SHP77 (cell line): Measurements from ENCODE around the gene NME7.
"Not testable (repeated sequence)": the region's sequence is repeated elsewhere in the genome, so short reads cannot be mapped to it uniquely, and the experiment has no call there.

Source experiments
- DNase-seq, 2 experiments: peaks; one replicate each; lab custom pipeline; 2025; lab: John Stamatoyannopoulos, UW

Gene NME7

GRCh38 chr1:169342096-169342495 is 25.5 kb downstream of the NME7 start:
- DNase-seq = not testable (repeated sequence)

GRCh38 chr1:169340882-169341281 is 26.7 kb downstream of the NME7 start:
- no peak for DNase-seq

- no peak for DNase-seq
Measured at GRCh38 chr1:169339773-169340172, 27.8 kb downstream of the NME7 start.

GRCh38 chr1:169338617-169339016 is 29.0 kb downstream of the NME7 start:
- no peak for DNase-seq

DNA sequence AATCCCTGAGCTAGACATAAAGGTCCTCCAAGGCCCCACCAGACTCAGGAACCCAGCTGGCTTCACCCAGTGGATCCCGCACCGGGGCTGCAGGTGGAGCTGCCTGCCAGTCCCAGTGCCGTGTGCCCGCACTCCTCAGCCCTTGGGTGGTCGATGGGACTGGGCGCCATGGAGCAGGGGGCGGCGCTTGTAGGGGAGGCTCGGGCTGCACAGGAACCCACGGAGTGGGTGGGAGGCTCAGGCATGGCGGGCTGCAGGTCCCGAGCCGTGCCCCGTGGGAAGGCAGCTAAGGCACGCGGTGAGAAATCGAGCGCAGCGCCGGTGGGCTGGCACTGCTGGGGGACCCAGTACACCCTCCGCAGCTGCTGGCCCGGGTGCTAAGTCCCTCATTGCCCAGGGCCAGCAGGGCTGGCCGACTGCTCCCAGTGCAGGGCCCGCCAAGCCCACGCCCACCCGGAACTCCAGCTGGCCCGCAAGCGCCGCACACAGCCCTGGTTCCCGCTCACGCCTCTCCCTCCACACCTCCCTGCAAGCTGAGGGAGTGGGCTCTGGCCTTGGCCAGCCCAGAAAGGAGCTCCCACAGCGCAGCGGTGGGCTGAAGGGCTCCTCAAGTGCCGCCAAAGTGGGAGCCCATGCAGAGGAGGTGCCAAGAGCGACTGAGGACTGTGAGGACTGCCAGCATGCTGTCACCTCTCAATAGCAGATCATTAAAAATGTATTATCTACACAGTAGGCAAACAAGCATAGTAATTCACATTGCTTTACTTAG is 30.5 kb downstream of the NME7 start:
- DNase-seq = not testable (repeated sequence)

- not testable (repeated sequence) for DNase-seq
Measured at GRCh38 chr1:169334727-169335126, 32.9 kb downstream of the NME7 start.

DNA sequence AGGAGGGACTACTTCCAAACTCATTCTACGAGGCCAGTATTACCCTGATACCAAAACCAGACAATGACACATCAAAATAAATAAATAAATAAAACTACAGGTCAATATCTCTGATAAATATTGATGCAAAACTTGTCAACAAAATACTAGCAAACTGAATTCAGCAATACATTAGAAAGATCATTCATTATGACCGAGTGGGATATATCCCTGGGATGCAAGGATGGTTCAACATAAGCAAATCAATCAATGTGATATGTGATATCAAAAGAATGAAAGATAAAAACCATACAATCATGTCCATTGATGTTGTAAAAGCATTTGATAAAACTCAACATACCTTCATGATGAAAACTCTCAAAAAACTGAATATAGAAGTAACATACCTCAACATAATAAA is 36.7 kb downstream of the NME7 start:
- no peak for DNase-seq

GRCh38 chr1:169329383-169329782 is 38.2 kb downstream of the NME7 start:
- no peak for DNase-seq

DNA sequence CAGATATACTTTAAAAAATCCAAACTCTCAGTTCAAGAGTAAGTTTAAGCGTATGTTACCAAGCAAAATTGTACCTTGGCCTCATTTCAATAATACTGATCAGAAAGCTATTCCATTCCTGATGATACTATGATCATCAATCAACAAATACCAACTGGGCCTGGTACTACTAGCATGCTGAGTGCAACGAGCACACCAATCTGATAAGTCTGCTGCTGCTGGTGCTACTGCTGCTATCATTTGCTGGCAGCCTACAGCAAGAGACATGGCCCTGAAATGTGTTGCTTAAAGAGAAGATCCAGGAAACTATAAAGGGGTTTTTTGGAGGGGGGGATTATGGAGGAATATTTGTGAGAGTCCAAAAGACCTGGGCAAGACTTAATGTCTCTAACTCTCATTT is 39.7 kb downstream of the NME7 start:
- no peak for DNase-seq

DNA sequence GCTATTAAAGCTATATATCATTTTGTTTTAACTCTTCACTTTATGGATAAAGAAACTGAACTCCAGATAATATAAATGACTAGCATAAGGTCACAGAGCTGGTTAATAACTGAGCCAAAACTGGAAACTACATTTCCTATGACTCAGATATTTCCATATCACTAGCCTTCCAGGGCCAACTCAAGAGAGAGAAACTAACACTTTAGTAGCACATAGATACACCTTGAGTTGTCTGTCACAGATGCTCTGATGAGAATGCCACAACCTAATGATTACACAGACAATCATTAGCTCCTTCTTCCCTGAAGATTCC is 40.7 kb downstream of the NME7 start:
- no peak for DNase-seq

- DNase-seq = no peak
Measured at GRCh38 chr1:169326261-169326955, 41.2 kb downstream of the NME7 start.

- no peak for DNase-seq
Measured at GRCh38 chr1:169325117-169325516, 42.5 kb downstream of the NME7 start.

GRCh38 chr1:169322138-169322537 is 45.5 kb downstream of the NME7 start:
- no peak for DNase-seq

DNA sequence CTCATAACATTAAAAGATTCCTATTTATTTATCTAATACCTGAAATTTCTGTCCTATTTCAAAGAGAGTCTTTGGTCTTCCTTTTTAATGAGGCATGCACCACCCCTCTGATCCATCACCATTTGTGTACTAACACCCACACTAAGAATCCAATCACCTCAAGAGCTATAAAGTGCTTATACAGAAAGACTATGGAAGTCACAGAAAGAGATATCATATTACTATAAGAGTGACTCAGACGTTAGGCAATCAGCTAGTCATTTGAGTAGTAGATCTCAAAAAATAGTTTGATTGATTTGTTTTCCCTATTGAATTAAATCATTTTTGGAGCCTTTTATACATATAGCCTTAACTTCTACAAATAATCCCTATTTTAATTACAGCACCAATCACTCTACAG is 46.1 kb downstream of the NME7 start:
- DNase-seq = no peak

GRCh38 chr1:169318536-169319244 is 48.9 kb downstream of the NME7 start:
- DNase-seq = no peak

GRCh38 chr1:169316556-169316955 is 51.0 kb downstream of the NME7 start:
- DNase-seq = no peak

- no peak for DNase-seq
Measured at GRCh38 chr1:169312084-169312954, 55.3 kb downstream of the NME7 start.

GRCh38 chr1:169309178-169310166 is 58.1 kb downstream of the NME7 start:
- no peak for DNase-seq

DNA sequence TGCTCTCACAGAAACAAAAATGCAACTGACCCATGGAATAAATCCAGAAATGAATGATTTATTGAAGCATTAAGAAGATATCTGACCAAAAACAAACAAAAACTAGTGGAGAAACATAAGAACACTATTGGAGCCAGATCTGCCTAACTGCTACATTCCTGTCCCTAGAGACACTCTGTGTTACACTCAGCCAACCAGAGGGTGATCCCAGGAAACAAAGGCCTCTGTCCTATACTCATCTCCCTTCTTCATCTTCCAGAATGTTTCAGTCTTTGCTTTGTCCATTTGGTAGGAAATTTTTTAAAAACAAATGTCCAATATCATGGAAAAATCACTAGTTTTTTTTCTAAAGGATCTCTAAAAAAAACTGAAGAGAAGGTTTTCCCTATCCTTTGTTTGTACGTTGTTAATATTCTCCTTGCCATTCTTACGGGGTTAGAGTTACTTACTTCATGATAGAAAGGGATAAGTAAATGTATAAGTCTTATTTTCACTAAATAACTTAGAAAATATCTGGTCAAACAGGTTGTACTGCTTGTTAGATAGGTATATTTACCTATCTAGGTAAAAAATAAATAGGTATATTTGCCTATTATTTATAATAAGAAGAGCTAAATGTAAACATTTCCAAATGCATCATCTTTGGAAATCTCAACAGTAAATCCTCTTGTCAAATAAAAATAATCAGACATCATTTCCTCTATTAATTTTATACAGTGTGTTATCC is 59.1 kb downstream of the NME7 start:
- DNase-seq = no peak

DNA sequence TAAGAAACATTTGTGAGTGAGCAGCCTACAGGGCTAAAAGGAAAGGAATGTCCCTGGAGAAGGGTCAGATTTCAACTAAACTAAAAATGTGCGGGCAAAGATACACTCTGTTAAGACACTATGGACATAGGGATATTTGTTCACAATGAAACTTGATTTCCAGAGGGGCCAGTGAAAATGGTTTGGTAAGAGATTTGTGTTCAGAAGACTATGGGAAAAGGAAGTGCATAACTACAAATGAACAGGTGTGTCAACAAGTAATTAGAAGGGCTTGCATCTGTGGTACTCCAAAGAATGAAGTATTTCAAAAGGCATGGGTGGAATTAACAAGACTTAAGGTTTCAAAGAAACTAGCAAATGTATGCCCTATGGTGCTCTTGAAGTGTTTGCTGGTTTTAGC is 60.4 kb downstream of the NME7 start:
- no peak for DNase-seq
